Endothelial cell (in vitro differentiated cells): Measurements from ENCODE around the gene SLC8A3. TPM values are rescaled to one million over a fixed set of nuclear protein-coding genes. Genes with fewer than 3 reads are reported as not detected.

ENCODE experiments used
- DNase-seq: peaks from one replicate; pipeline ENCODE4 v3.0.0; 2021; ENCODE audit warnings: low spot score
- H3K27ac Mint-ChIP-seq: one replicate; pipeline ENCODE4 v1.8.0; 2021; ENCODE audit warnings: mixed read lengths, inconsistent platforms; ENCODE audit not compliant: unreplicated experiment
- H3K27me3 Mint-ChIP-seq: one replicate; pipeline ENCODE4 v1.8.0; 2021; ENCODE audit warnings: mild to moderate bottlenecking, moderate library complexity, mixed read lengths, inconsistent platforms; ENCODE audit not compliant: unreplicated experiment
- H3K36me3 Mint-ChIP-seq: one replicate; pipeline ENCODE4 v1.8.0; 2021; ENCODE audit warnings: mild to moderate bottlenecking, low read depth, mixed read lengths, inconsistent platforms; ENCODE audit not compliant: unreplicated experiment
- H3K4me1 Mint-ChIP-seq: one replicate; pipeline ENCODE4 v1.8.0; 2021; ENCODE audit warnings: mild to moderate bottlenecking, mixed read lengths, inconsistent platforms; ENCODE audit not compliant: unreplicated experiment
- H3K4me3 Mint-ChIP-seq: one replicate; pipeline ENCODE4 v1.8.0; 2021; ENCODE audit warnings: mild to moderate bottlenecking, mixed read lengths, inconsistent platforms; ENCODE audit not compliant: unreplicated experiment
- H3K9me3 Mint-ChIP-seq: one replicate; pipeline ENCODE4 v1.8.0; 2021; ENCODE audit warnings: mixed read lengths, inconsistent platforms; ENCODE audit not compliant: unreplicated experiment
- CTCF ChIP-seq: fragments of 200-600 bp; sonication (generic); IDR thresholded peaks from one replicate; pipeline ENCODE4 v1.5.0; 2021; ENCODE audit warnings: antibody characterized with exemption; ENCODE audit not compliant: unreplicated experiment
- total RNA-seq: library from RNA; stranded (reverse); fragmentation: NEBNext Ultra II Directional; extraction: Animal tissue kit (Norgen Biotek cat#: 25700); gene quantifications from one replicate; pipeline ENCODE4 v1.2.1, GENCODE V29; 2021; ENCODE audit not compliant: unreplicated experiment

The SLC8A3 gene
- total RNA-seq, 1 donor from 2014 or later, result 0.13 TPM

- DNase-seq, result no peak
- Mint-ChIP-seq H3K27me3 (no peaks in the 10 kb centered on the region), H3K27ac (no peak overlapping the region)
Measured at GRCh38 chr14:70047598-70048312, 141.0 kb downstream of the SLC8A3 start.

DNA sequence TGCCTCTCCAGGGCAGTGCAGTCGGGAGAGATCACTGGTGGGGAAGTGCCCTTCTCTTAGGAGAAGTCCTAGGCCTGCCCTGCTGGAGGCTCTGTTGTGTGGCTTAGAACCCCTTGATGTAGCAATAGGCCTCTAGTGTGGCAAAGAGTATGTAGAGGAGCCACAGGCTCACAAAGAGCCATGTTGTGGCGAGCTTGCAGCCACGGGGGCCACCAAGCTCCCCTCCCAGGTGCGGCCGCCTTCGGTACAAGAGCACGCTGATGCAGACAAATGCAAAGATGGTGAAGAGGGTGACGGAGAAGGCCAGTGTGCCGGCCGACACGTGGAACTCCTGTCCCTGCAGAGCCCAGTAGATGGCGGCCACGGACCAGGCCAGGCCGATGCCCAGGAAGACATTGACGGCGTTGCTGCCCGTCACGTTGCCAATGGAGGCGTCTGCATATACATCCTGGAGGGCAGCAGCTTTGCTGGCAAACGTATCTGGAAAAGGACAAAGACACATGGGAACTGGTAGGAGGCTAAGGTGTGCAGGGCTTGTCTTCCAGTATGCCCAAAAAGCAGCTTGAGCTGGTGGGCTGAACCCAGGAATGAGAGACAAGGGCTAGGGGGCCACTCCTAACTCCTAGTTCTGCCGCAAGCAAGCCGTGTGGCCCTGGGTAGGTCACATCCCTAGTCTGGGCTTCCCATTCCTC, 142.8 kb downstream of the SLC8A3 start:
- no peaks in the 10 kb centered on the region for H3K36me3 Mint-ChIP-seq
- no peaks in the 10 kb centered on the region for H3K27me3 Mint-ChIP-seq
- peaks cover 12% of the 10 kb centered on the region for H3K4me1 Mint-ChIP-seq
- peak; percentile 86 for DNase-seq
- H3K9me3 Mint-ChIP-seq, result no peaks in the 10 kb centered on the region
- H3K27ac Mint-ChIP-seq, result no peak overlapping the region
- H3K4me3 Mint-ChIP-seq, result no peak overlapping the region
- TF ChIP-seq CTCF, result peak; percentile 35

More at GRCh38 chr14:70047598-70048312, 141.0 kb downstream of the SLC8A3 start:
- Mint-ChIP-seq H3K9me3 (no peaks in the 10 kb centered on the region), H3K36me3 (no peaks in the 10 kb centered on the region), H3K4me1 (peaks cover 6% of the 10 kb centered on the region), H3K4me3 (no peak overlapping the region)
- TF ChIP-seq CTCF, result no peak

- Mint-ChIP-seq H3K27me3 (no peaks in the 10 kb centered on the region), H3K4me3 (no peak overlapping the region), H3K27ac (no peak overlapping the region), H3K4me1 (peaks cover 12% of the 10 kb centered on the region), H3K36me3 (no peaks in the 10 kb centered on the region), H3K9me3 (no peaks in the 10 kb centered on the region)
- no peak for DNase-seq
- TF ChIP-seq CTCF, result no peak
Measured at GRCh38 chr14:70045310-70045709, 143.4 kb downstream of the SLC8A3 start.

GRCh38 chr14:70043001-70043400, 145.8 kb downstream of the SLC8A3 start:
- TF ChIP-seq CTCF, result no peak
- no peaks in the 10 kb centered on the region for H3K36me3 Mint-ChIP-seq
- H3K4me3 Mint-ChIP-seq, result no peak overlapping the region
- H3K27me3 Mint-ChIP-seq, result no peaks in the 10 kb centered on the region
- no peaks in the 10 kb centered on the region for H3K9me3 Mint-ChIP-seq
- no peak for DNase-seq
- no peak overlapping the region for H3K27ac Mint-ChIP-seq
- H3K4me1 Mint-ChIP-seq, result peaks cover 12% of the 10 kb centered on the region

GRCh38 chr14:70036665-70037064, 152.1 kb downstream of the SLC8A3 start:
- H3K4me1 Mint-ChIP-seq, result no peaks in the 10 kb centered on the region
- H3K27ac Mint-ChIP-seq, result no peak overlapping the region
- DNase-seq, result peak; percentile 24
- no peak for TF ChIP-seq CTCF
- H3K36me3 Mint-ChIP-seq, result no peaks in the 10 kb centered on the region
- H3K27me3 Mint-ChIP-seq, result no peaks in the 10 kb centered on the region
- H3K4me3 Mint-ChIP-seq, result no peak overlapping the region
- H3K9me3 Mint-ChIP-seq, result no peaks in the 10 kb centered on the region
